Measurements from ENCODE around the gene ASIP. TPM values are rescaled to one million over a fixed set of nuclear protein-coding genes. Genes with fewer than 3 reads are reported as not detected.

The ASIP gene
- total RNA-seq, 1 experiment from 2014 or later, result not detected

DNA sequence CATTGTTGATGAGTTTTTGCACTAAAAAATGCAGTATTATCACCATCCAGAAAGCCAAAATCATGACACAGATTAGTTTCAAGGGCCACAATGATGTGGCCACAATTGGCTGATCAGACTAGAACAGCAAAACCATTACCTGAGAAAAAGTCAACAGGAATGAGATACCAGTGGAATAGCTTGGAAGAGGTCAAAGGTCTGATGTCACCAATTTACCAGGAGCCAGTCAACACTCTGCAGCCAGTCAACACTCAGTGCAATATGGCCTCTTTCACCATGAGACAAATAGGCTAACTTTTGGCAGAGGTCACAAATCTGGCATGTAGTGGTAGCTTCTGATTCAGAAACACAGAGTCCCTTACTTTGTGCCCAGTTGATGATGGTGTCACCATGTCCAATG is 7.5 kb upstream of the ASIP start:
- Histone ChIP-seq H2AK5ac (ENCODE audit: insufficient read length, low read length) (no peak overlapping the region), H3K18ac (ENCODE audit: insufficient read length, low read depth, low read length) (no peak overlapping the region), H3K79me2 (ENCODE audit: insufficient read depth, low read length) (no peaks in the 10 kb centered on the region), H2BK5ac (ENCODE audit: insufficient read length, low read length) (no peak overlapping the region), H2AFZ (ENCODE audit: low read length) (no peak overlapping the region), H4K91ac (ENCODE audit: insufficient read length, low read depth, low read length) (no peak overlapping the region), H2BK20ac (ENCODE audit: low read depth, low read length, poor library complexity, severe bottlenecking) (no peak overlapping the region), H3K27ac (ENCODE audit: insufficient read length, low read depth, low read length) (no peak overlapping the region), H3K79me1 (ENCODE audit: insufficient read depth, low read depth, low read length, poor library complexity, severe bottlenecking) (no peaks in the 10 kb centered on the region), H4K20me1 (ENCODE audit: control insufficient read depth, insufficient read depth, insufficient read length) (no peaks in the 10 kb centered on the region), H3T11ph (ENCODE audit: low read length) (no peak overlapping the region), H4K5ac (ENCODE audit: insufficient read length, low read depth, low read length) (no peak overlapping the region), H3K4me2 (ENCODE audit: insufficient read depth, insufficient read length, low read length) (no peak overlapping the region), H3K9me3 (ENCODE audit: control insufficient read depth, low read depth, low read length) (no peaks in the 10 kb centered on the region), H3K56ac (ENCODE audit: insufficient read length, low read depth, low read length) (no peak overlapping the region), H2BK12ac (ENCODE audit: insufficient read length, low read depth, low read length) (no peak overlapping the region), H3K27me3 (ENCODE audit: insufficient read depth, low read length) (no peaks in the 10 kb centered on the region; the same call in 1 of the 2 replicates), H2BK120ac (ENCODE audit: low read depth, low read length, poor library complexity, severe bottlenecking) (no peak overlapping the region), H3K4ac (ENCODE audit: low read depth, low read length) (no peak overlapping the region), H3K23ac (ENCODE audit: insufficient read length, low read depth, low read length) (no peak overlapping the region), H3K14ac (ENCODE audit: insufficient read depth, low read length) (no peak overlapping the region), H2BK15ac (ENCODE audit: low read depth, low read length) (no peak overlapping the region), H3K4me1 (ENCODE audit: insufficient read depth, low read length) (no peaks in the 10 kb centered on the region), H3K23me2 (ENCODE audit: insufficient read length, low read depth, low read length, poor library complexity, severe bottlenecking) (no peaks in the 10 kb centered on the region), H3K9ac (ENCODE audit: extremely low read depth, insufficient read length, low read length) (no peak overlapping the region), H4K8ac (replicated peaks; ENCODE audit: insufficient read length, low read depth, low read length) (no peak overlapping the region)
- peaks cover 14% of the 10 kb centered on the region for H3K27me3 Mint-ChIP-seq (ENCODE audit: low read depth)
- TF ChIP-seq, protein P1, sequence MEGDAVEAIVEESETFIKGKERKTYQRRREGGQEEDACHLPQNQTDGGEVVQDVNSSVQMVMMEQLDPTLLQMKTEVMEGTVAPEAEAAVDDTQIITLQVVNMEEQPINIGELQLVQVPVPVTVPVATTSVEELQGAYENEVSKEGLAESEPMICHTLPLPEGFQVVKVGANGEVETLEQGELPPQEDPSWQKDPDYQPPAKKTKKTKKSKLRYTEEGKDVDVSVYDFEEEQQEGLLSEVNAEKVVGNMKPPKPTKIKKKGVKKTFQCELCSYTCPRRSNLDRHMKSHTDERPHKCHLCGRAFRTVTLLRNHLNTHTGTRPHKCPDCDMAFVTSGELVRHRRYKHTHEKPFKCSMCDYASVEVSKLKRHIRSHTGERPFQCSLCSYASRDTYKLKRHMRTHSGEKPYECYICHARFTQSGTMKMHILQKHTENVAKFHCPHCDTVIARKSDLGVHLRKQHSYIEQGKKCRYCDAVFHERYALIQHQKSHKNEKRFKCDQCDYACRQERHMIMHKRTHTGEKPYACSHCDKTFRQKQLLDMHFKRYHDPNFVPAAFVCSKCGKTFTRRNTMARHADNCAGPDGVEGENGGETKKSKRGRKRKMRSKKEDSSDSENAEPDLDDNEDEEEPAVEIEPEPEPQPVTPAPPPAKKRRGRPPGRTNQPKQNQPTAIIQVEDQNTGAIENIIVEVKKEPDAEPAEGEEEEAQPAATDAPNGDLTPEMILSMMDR (conservative IDR thresholded peaks at IDR 0.05), result no peak
- no peaks in the 10 kb centered on the region for H3K4me1 Mint-ChIP-seq
- no peak for DNase-seq
- no peak overlapping the region for H3K27ac Mint-ChIP-seq
- no peaks in the 10 kb centered on the region; a peak in 1 of 7 replicates for H3K36me3 Mint-ChIP-seq (ENCODE audit: insufficient read depth in 1 of 3, low read depth in 3 of 3)
- no peak overlapping the region for H3K4me3 Mint-ChIP-seq
- H3K9me3 Mint-ChIP-seq, result peaks cover 11 to 17% of the 10 kb centered on the region in 2 experiments; a peak in 4 of 5 replicates

All from H9 (cell line).